ENCODE results near the gene NPC1. TPM values are rescaled to one million over a fixed set of nuclear protein-coding genes. Genes with fewer than 3 reads are reported as not detected.
"Not testable (repeated sequence)": the region's sequence is repeated elsewhere in the genome, so short reads cannot be mapped to it uniquely, and the experiment has no call there.

Gene NPC1
- total RNA-seq, 2 donors from 2014 or later = 27.2 to 27.7 TPM

DNA sequence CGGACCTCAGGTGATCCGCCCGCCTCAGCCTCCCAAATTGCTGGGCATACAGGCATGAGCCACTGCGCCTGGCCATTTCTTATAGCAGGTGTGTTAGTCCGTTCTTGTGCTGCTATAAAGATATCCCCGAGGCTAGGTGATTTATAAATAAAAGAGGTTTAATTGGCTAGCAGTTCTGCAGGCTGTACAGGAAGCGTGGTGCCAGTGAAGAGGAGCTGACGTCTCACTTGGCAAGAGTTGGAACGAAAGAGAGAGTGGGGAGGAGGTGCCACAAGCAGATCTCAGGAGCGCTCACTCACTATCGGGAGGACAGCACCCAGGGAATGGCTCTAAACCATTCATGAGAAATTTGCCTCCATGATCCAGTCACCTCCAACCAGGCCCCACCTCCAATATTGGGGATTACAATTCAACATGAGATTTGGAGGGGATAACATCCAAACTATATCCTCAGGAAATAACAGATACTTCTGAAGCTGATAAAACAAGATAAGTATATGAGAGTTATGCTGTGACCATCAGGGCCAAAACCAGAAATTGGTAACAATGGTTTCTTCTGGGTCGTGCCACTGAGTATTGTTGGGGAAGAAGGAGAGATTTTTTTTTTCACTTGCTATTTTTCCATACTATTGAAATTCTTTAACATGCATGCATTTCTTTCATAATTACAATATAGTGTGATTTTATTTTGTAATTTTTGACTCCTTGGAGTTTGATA lies 90.4 kb downstream of the NPC1 start:
- TF ChIP-seq, protein P1, sequence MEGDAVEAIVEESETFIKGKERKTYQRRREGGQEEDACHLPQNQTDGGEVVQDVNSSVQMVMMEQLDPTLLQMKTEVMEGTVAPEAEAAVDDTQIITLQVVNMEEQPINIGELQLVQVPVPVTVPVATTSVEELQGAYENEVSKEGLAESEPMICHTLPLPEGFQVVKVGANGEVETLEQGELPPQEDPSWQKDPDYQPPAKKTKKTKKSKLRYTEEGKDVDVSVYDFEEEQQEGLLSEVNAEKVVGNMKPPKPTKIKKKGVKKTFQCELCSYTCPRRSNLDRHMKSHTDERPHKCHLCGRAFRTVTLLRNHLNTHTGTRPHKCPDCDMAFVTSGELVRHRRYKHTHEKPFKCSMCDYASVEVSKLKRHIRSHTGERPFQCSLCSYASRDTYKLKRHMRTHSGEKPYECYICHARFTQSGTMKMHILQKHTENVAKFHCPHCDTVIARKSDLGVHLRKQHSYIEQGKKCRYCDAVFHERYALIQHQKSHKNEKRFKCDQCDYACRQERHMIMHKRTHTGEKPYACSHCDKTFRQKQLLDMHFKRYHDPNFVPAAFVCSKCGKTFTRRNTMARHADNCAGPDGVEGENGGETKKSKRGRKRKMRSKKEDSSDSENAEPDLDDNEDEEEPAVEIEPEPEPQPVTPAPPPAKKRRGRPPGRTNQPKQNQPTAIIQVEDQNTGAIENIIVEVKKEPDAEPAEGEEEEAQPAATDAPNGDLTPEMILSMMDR (IDR thresholded peaks at IDR 0.05) = no peak
- TF ChIP-seq POLR2A (IDR thresholded peaks at IDR 0.05) = no peak
- no peak overlapping the region for H3K4me3 ChIP-seq
- intact Hi-C loops (cut with DNase I) = no loop called here
- H3K9me3 ChIP-seq = peaks cover 0 to 3% (median 0%) of the 10 kb centered on the region in 3 donors
- no peak overlapping the region for H3K27ac ChIP-seq
- H3K27me3 ChIP-seq = no peaks in the 10 kb centered on the region
- no peak for ATAC-seq
- no peaks in the 10 kb centered on the region for H3K4me1 ChIP-seq
- no peak for DNase-seq
- whole genome bisulfite sequencing, 2 donors = 60 to 79% methylated on average over 12 of the region's 12 CpGs
- no peaks in the 10 kb centered on the region for H3K36me3 ChIP-seq (replicated peaks in 1 of 2; ENCODE audit: insufficient read depth in 1 of 2, low read depth in 2 of 2)

DNA sequence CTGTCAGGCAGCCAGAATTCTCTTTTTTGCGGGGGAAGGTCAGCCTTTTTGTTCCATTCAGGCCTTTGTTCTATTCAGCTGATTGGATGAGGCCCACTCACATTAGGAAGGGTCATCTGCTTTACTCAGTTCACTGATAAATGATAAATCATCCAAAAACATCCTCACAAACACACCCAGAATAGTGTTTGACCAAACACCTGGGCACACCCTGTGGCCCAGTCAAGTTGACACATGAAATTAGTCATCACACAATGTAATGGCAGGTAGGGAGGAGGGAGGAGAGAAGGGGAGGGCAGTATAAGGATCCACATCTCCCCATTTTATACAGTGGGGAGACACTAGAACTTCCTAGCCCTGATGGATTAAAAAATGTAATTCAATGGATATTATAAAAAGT lies 91.3 kb downstream of the NPC1 start:
- WGBS, 2 donors = 80 to 95% methylated on average over 1 of the region's 1 CpG
- Histone ChIP-seq H3K4me3 (no peak overlapping the region), H3K4me1 (no peaks in the 10 kb centered on the region), H3K36me3 (replicated peaks in 1 of 2; ENCODE audit: insufficient read depth in 1 of 2, low read depth in 2 of 2) (no peaks in the 10 kb centered on the region), H3K27ac (no peak overlapping the region), H3K9me3 (peaks cover 0 to 4% (median 0%) of the 10 kb centered on the region in 3 donors), H3K27me3 (no peaks in the 10 kb centered on the region)
- DNase-seq (no peak), ATAC-seq (no peak)
- intact Hi-C loops (cut with DNase I) = no loop called here
- TF ChIP-seq POLR2A (IDR thresholded peaks at IDR 0.05) = no peak
- TF ChIP-seq, protein P1 (IDR thresholded peaks at IDR 0.05) = no peak

DNA sequence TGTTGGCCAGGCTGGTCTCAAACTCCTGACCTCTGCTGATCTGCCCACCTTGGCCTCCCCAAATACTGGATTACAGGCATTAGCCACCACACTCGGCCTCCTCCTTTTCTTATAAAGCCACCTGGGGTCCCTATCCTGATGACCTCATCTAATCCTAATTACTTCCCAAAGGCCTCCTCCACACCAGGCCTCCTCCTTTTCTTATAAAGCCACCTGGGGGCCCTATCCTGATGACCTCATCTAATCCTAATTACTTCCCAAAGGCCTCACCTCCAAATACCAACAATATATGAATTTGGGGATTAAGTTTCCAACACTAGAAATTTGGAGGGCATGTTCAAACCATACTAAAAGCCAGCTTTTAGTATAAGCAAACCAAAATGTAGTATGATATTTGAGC lies 92.7 kb downstream of the NPC1 start:
- H3K4me3 ChIP-seq = no peak overlapping the region
- DNase-seq (no peak), ATAC-seq (no peak)
- H3K4me1 ChIP-seq = no peaks in the 10 kb centered on the region
- intact Hi-C loops (cut with DNase I) = no loop called here
- whole genome bisulfite sequencing, 2 donors = 71 to 89% methylated on average over 1 of the region's 1 CpG
- H3K36me3 ChIP-seq (replicated peaks in 1 of 2; ENCODE audit: insufficient read depth in 1 of 2, low read depth in 2 of 2) = no peaks in the 10 kb centered on the region
- no peak overlapping the region for H3K27ac ChIP-seq
- TF ChIP-seq, protein P1 (IDR thresholded peaks at IDR 0.05) = no peak
- TF ChIP-seq POLR2A (IDR thresholded peaks at IDR 0.05) = no peak
- peaks cover 0 to 4% (median 0%) of the 10 kb centered on the region in 3 donors for H3K9me3 ChIP-seq
- H3K27me3 ChIP-seq = no peaks in the 10 kb centered on the region

DNA sequence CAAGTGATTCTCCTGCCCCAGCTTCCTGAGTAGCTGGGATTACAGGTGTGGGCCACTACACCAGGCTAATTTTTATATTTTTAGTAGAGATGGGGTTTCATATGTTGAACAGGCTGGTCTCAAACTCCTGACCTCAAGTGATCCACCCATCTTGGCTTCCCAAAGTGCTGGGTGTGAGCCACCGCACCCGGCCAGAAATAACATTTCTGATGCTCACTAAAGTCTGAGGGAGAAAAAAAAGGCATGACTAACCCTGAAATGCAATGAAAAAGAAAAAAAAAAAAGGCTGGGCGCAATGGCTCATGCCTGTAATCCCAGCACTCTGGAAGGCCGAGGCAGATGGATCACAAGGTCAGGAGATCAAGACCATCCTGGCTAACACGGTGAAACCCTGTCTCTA lies 96.7 kb downstream of the NPC1 start:
- DNase-seq; H3K27me3 ChIP-seq; H3K9me3 ChIP-seq; ATAC-seq; H3K4me3 ChIP-seq; intact Hi-C loops (cut with DNase I); H3K4me1 ChIP-seq; H3K36me3 ChIP-seq (replicated peaks in 1 of 2; ENCODE audit: insufficient read depth in 1 of 2, low read depth in 2 of 2); H3K27ac ChIP-seq: not testable (repeated sequence)
- 83 to 90% methylated on average over 5 of the region's 5 CpGs for WGBS, 2 donors

DNA sequence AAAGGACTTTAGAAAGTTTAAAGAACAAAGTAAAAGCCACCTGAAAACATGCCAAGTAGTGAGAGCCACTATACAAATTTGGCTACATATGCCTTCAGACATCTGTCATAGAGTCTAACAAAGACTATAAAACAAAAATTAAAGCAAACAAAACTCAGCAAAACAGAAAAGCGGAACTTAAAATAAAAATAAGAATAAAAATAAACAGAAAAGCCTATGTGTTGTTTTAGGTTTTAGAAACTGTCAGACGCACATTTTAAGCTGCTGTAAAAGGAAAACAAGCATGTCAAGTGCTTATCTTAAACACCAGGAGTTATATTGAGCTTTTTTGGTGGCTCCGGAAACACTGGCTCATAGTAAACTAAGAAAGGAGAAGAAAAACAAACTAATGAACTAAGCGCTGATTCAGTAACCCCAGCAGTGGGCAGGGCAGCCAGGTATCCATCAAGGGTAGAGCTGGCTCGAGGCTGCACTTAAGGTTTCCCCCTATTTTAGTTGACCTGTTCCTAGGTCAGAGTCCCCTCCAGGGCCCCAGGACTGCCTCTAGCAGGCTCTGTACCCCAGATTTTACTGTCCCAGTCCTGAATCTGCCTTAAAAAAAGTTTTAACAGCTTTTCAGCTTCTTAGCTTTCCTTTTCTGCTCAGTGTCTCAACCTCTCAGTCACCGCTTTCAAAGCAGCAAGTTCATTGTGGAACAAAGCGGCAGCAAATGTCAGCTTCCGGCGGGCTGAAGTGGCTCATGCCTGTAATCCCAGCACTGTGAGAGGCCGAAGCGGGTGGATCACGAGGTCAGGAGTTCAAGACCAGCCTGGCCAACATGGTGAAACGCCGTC lies 98.4 kb downstream of the NPC1 start:
- H3K27ac ChIP-seq = peak overlapping the region in 3 of 4 donors; percentile 38 to 57 (median 42)
- ATAC-seq (no peak), DNase-seq (peak in 1 of 4 donors; percentile 17)
- H3K4me3 ChIP-seq = no peak overlapping the region
- 48 to 57% methylated on average over 14 of the region's 14 CpGs for WGBS, 2 donors
- intact Hi-C loops (cut with DNase I) = no loop called here
- H3K36me3 ChIP-seq (replicated peaks in 1 of 2; ENCODE audit: insufficient read depth in 1 of 2, low read depth in 2 of 2) = no peaks in the 10 kb centered on the region
- H3K9me3 ChIP-seq = peaks cover 0 to 4% (median 0%) of the 10 kb centered on the region in 3 donors
- TF ChIP-seq POLR2A (IDR thresholded peaks at IDR 0.05) = no peak
- TF ChIP-seq, protein P1 (IDR thresholded peaks at IDR 0.05) = no peak
- H3K4me1 ChIP-seq = peaks cover 4% of the 10 kb centered on the region
- no peaks in the 10 kb centered on the region for H3K27me3 ChIP-seq

Measured in body of pancreas (tissue), 4 donors.